HG02938 (cell line): Measurements from ENCODE around the gene MPV17.
"Not testable (repeated sequence)": the region's sequence is repeated elsewhere in the genome, so short reads cannot be mapped to it uniquely, and the experiment has no call there.

ENCODE experiments used
- ATAC-seq: cut with Tn5 transposase; IDR thresholded peaks from one replicate; pipeline ENCODE4 v1.9.1; 2021; ENCODE audit warnings: mild to moderate bottlenecking, moderate library complexity; ENCODE audit not compliant: unreplicated experiment

Gene MPV17

GRCh38 chr2:27300606-27301005 is 22.3 kb downstream of the MPV17 start:
- not testable (repeated sequence) for ATAC-seq

GRCh38 chr2:27298391-27299080 is 24.4 kb downstream of the MPV17 start:
- no peak for ATAC-seq

GRCh38 chr2:27297195-27297594 is 25.7 kb downstream of the MPV17 start:
- ATAC-seq: no peak

- no peak for ATAC-seq
Observed at GRCh38 chr2:27296481-27296880, 26.4 kb downstream of the MPV17 start.

- ATAC-seq: no peak
Observed at GRCh38 chr2:27294928-27295327, 28.0 kb downstream of the MPV17 start.

GRCh38 chr2:27291865-27292264 is 31.0 kb downstream of the MPV17 start:
- no peak for ATAC-seq

- ATAC-seq: no peak
Observed at GRCh38 chr2:27290549-27290948, 32.3 kb downstream of the MPV17 start.

- ATAC-seq: no peak
Observed at GRCh38 chr2:27288610-27289009, 34.3 kb downstream of the MPV17 start.

GRCh38 chr2:27285481-27285880 is 37.4 kb downstream of the MPV17 start:
- ATAC-seq: no peak

- no peak for ATAC-seq
Observed at GRCh38 chr2:27284996-27285395, 37.9 kb downstream of the MPV17 start.

- ATAC-seq: no peak
Observed at GRCh38 chr2:27282892-27283291, 40.0 kb downstream of the MPV17 start.

- no peak for ATAC-seq
Observed at GRCh38 chr2:27281855-27282559, 40.9 kb downstream of the MPV17 start, which contains the start of gene TRIM54. Gene TRIM54 (plus strand): TSS chr2:27282429. CDS start chr2:27282732, 303 bp downstream.

GRCh38 chr2:27281442-27281841 is 41.5 kb downstream of the MPV17 start:
- no peak for ATAC-seq

- no peak for ATAC-seq
Observed at GRCh38 chr2:27280826-27281225, 42.1 kb downstream of the MPV17 start.

- no peak for ATAC-seq
Observed at GRCh38 chr2:27278010-27278409, 44.9 kb downstream of the MPV17 start.

GRCh38 chr2:27275211-27276150 is 47.4 kb downstream of the MPV17 start, which contains the start of gene DNAJC5G:
Gene DNAJC5G (plus strand): TSS chr2:27275433. CDS start chr2:27276729, 1,296 bp downstream.
- no peak for ATAC-seq

GRCh38 chr2:27272537-27273522 is 50.1 kb downstream of the MPV17 start:
- ATAC-seq: not testable (repeated sequence)

GRCh38 chr2:27271631-27272340 is 51.1 kb downstream of the MPV17 start:
- no peak for ATAC-seq

GRCh38 chr2:27270670-27271069 is 52.2 kb downstream of the MPV17 start:
- ATAC-seq: no peak
